ENCODE data around the gene SMCHD1. TPM values are rescaled to one million over a fixed set of nuclear protein-coding genes. Genes with fewer than 3 reads are reported as not detected.
"Not testable (repeated sequence)": the region's sequence is repeated elsewhere in the genome, so short reads cannot be mapped to it uniquely, and the experiment has no call there.

The SMCHD1 gene
- total RNA-seq, 1 experiment from 2014 or later = 33.0 TPM

DNA sequence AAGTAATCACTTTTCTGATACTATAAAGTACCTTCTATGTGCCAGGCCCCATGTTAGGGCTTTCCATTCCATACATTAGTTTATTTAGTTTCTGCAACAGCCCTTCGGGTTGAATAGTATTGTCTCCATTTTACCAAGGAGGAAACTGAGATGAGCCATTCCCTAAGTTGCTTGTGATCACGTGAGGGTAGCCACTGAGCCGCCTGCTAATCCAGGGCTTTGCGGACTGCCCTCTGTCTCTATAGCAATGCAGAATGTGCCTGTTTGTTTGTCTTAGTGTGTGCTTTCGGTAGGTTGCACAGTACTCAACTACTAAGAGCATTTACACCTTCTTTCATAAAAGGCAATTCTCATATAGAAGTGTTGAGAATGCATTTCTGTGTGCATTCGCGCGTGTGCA is 196.2 kb downstream of the SMCHD1 start (continued):
- TF ChIP-seq, protein P1, sequence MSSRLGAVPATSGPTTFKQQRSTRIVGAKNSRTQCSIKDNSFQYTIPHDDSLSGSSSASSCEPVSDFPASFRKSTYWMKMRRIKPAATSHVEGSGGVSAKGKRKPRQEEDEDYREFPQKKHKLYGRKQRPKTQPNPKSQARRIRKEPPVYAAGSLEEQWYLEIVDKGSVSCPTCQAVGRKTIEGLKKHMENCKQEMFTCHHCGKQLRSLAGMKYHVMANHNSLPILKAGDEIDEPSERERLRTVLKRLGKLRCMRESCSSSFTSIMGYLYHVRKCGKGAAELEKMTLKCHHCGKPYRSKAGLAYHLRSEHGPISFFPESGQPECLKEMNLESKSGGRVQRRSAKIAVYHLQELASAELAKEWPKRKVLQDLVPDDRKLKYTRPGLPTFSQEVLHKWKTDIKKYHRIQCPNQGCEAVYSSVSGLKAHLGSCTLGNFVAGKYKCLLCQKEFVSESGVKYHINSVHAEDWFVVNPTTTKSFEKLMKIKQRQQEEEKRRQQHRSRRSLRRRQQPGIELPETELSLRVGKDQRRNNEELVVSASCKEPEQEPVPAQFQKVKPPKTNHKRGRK (CRISPR knock-in tag; IDR thresholded peaks at IDR 0.05; ENCODE audit: borderline replicate concordance) = no peak
- TF ChIP-seq MXD4 (CRISPR knock-in tag; IDR thresholded peaks at IDR 0.05; ENCODE audit: borderline replicate concordance) = no peak
- TF ChIP-seq KAT7 (CRISPR knock-in tag; IDR thresholded peaks at IDR 0.05; ENCODE audit: borderline replicate concordance) = no peak
- no peak for TF ChIP-seq ZMAT4 (CRISPR knock-in tag; IDR thresholded peaks at IDR 0.05)
- no peak for TF ChIP-seq CREM (CRISPR knock-in tag; IDR thresholded peaks at IDR 0.05)
- no peak for TF ChIP-seq CBFB (CRISPR knock-in tag; IDR thresholded peaks at IDR 0.05; ENCODE audit: low read depth)
- no peak for TF ChIP-seq ZNF219 (CRISPR knock-in tag; IDR thresholded peaks at IDR 0.05; ENCODE audit: borderline replicate concordance)
- TF ChIP-seq OVOL2 (CRISPR knock-in tag; IDR thresholded peaks at IDR 0.05; ENCODE audit: borderline replicate concordance) = no peak
- TF ChIP-seq ZNF232 (CRISPR knock-in tag; IDR thresholded peaks at IDR 0.05) = no peak

GRCh38 chr18:2852460-2852859 is 196.9 kb downstream of the SMCHD1 start:
- CTCF ChIA-PET; H3K27ac Mint-ChIP-seq; DNase-seq (ENCODE audit: low spot score); H3K9me3 Mint-ChIP-seq; H3K36me3 Mint-ChIP-seq; POLR2A ChIA-PET; ATAC-seq; H3K4me3 Mint-ChIP-seq: not testable (repeated sequence)
- Mint-ChIP-seq H3K27me3 (ENCODE audit: low read depth) (peaks cover 32% of the 10 kb centered on the region), H3K4me1 (peaks cover 23% of the 10 kb centered on the region)

DNA sequence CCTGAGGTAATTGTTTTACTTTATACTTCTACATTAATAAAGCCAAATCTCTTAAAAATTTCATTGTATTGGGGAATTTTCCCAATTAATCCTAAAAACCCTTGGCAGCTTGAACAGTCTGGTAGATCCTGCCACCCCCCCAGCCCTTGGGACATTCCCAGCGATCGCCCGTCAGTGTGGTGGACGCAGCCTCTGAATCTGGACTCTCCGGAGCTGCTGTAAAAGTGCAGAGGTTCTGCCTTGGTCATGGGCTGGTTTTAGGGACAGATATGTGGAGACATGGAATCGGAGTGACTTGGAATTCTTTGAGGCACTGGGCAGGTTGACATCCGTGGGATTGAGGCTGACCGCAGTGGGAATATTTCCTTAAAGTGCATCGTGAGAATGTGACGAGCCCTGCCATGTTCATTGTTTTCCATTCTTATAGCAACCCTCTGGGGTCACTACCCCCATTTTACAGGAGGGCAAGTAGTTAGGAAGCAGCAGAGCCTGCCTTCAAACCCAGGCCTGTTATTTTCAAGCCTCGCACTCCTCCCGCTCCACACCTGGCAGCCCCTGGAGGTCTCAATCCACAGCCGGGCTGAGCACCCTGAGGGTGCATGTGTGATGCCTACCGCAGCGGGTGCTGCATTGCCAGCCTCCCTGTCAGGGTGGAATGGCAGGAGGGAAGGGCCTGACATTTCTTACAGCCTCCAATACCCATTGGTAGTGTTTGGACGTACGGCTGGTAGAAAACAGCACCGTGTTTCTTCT is 197.8 kb downstream of the SMCHD1 start:
- ATAC-seq (no peak), DNase-seq (ENCODE audit: low spot score) (no peak)
- ChIA-PET CTCF (no interaction called here), POLR2A (no interaction called here)
- H3K4me3 Mint-ChIP-seq = no peak overlapping the region
- peaks cover 23% of the 10 kb centered on the region for H3K27me3 Mint-ChIP-seq (ENCODE audit: low read depth)
- peaks cover 17% of the 10 kb centered on the region for H3K4me1 Mint-ChIP-seq
- no peaks in the 10 kb centered on the region for H3K36me3 Mint-ChIP-seq
- TF ChIP-seq SP1 (CRISPR knock-in tag; conservative IDR thresholded peaks at IDR 0.05) (no peak), IRF2 (CRISPR knock-in tag; IDR thresholded peaks at IDR 0.05; ENCODE audit: borderline replicate concordance, low read depth) (no peak), ZNF317 (CRISPR knock-in tag; IDR thresholded peaks at IDR 0.05; ENCODE audit: borderline replicate concordance, low read depth) (no peak), GRHL2 (CRISPR knock-in tag; IDR thresholded peaks at IDR 0.05; ENCODE audit: insufficient replicate concordance, severe bottlenecking) (no peak), ETV6 (CRISPR knock-in tag; IDR thresholded peaks at IDR 0.05) (no peak), CBFB (CRISPR knock-in tag; IDR thresholded peaks at IDR 0.05; ENCODE audit: low read depth) (no peak), TEAD4 (CRISPR knock-in tag; IDR thresholded peaks at IDR 0.05) (no peak), ATF1 (CRISPR knock-in tag; IDR thresholded peaks at IDR 0.05) (no peak), MYBL2 (CRISPR knock-in tag; IDR thresholded peaks at IDR 0.05) (no peak), ZNF416 (CRISPR knock-in tag; IDR thresholded peaks at IDR 0.05) (no peak), EMX1 (CRISPR knock-in tag; IDR thresholded peaks at IDR 0.05) (no peak), NFE2L1 (CRISPR knock-in tag; IDR thresholded peaks at IDR 0.05) (no peak), TCF7 (CRISPR knock-in tag; IDR thresholded peaks at IDR 0.05; ENCODE audit: low read depth) (no peak), HMGXB4 (CRISPR knock-in tag; IDR thresholded peaks at IDR 0.05) (no peak), NR2C2 (CRISPR knock-in tag; IDR thresholded peaks at IDR 0.05) (no peak), ZBTB43 (CRISPR knock-in tag; IDR thresholded peaks at IDR 0.05) (no peak)
- TF ChIP-seq, protein P2, sequence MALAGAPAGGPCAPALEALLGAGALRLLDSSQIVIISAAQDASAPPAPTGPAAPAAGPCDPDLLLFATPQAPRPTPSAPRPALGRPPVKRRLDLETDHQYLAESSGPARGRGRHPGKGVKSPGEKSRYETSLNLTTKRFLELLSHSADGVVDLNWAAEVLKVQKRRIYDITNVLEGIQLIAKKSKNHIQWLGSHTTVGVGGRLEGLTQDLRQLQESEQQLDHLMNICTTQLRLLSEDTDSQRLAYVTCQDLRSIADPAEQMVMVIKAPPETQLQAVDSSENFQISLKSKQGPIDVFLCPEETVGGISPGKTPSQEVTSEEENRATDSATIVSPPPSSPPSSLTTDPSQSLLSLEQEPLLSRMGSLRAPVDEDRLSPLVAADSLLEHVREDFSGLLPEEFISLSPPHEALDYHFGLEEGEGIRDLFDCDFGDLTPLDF (CRISPR knock-in tag; IDR thresholded peaks at IDR 0.05) = no peak
- H3K9me3 Mint-ChIP-seq = no peaks in the 10 kb centered on the region
- H3K27ac Mint-ChIP-seq = no peak overlapping the region
